Neural cell (in vitro differentiated cells): ENCODE results near the gene GOLT1B.
"Not testable (repeated sequence)": the region's sequence is repeated elsewhere in the genome, so short reads cannot be mapped to it uniquely, and the experiment has no call there.

Source experiments
- CTCF ChIP-seq: fragments of 450-650 bp; IDR thresholded peaks from 2 replicates; pipeline ENCODE4 v1.5.1; 2014; ENCODE audit warnings: antibody characterized with exemption, mild to moderate bottlenecking, moderate library complexity; ENCODE audit not compliant: poor library complexity, severe bottlenecking
- EP300 ChIP-seq: fragments of 450-650 bp; conservative IDR thresholded peaks from 2 replicates; pipeline ENCODE4 v1.6.1; 2014; ENCODE audit warnings: antibody characterized with exemption, mild to moderate bottlenecking, moderate library complexity; ENCODE audit not compliant: poor library complexity, severe bottlenecking
- EZH2 ChIP-seq: fragments of 200-600, 300-800 bp; shearing (Covaris generic), sonication (generic); IDR thresholded peaks from 2 replicates; pipeline ENCODE4 v1.6.1; 2014; ENCODE audit warnings: antibody characterized with exemption, low read length, borderline replicate concordance, mild to moderate bottlenecking; ENCODE audit not compliant: insufficient read depth, poor library complexity, severe bottlenecking
- POLR2AphosphoS5 ChIP-seq: IDR thresholded peaks from 2 replicates; pipeline ENCODE4 v1.6.1; 2012
- RAD21 ChIP-seq: fragments of 450-650 bp; conservative IDR thresholded peaks from 2 replicates; pipeline ENCODE4 v1.6.1; 2014; ENCODE audit warnings: antibody characterized with exemption, mild to moderate bottlenecking, moderate library complexity
- REST ChIP-seq: IDR thresholded peaks from 2 replicates; pipeline ENCODE4 v1.6.1; 2012; ENCODE audit warnings: borderline replicate concordance
- SMC3 ChIP-seq: fragments of 450-650 bp; conservative IDR thresholded peaks from 2 replicates; pipeline ENCODE4 v1.6.1; 2014; ENCODE audit warnings: antibody characterized with exemption, mild to moderate bottlenecking, moderate library complexity; ENCODE audit not compliant: poor library complexity
- TAF1 ChIP-seq: IDR thresholded peaks from 2 replicates; pipeline ENCODE4 v1.6.1; 2012; ENCODE audit warnings: low read depth

- not testable (repeated sequence) for TF ChIP-seq CTCF, REST, TAF1, POLR2AphosphoS5, EP300, EZH2, SMC3, RAD21
Measured at GRCh38 chr12:21467334-21467733, 34.3 kb upstream of the GOLT1B start.
